Measurements from ENCODE around the gene HS3ST1. TPM values are rescaled to one million over a fixed set of nuclear protein-coding genes. Genes with fewer than 3 reads are reported as not detected.

Gene HS3ST1
- total RNA-seq, 1 donor from 2014 or later = not detected

GRCh38 chr4:11424000-11424399 lies 4.7 kb downstream of the HS3ST1 start:
- Mint-ChIP-seq H3K9me3 (ENCODE audit: low read depth) (peaks cover 3% of the 10 kb centered on the region), H3K27ac (ENCODE audit: unreplicated experiment) (no peak overlapping the region), H3K36me3 (ENCODE audit: low read depth) (no peaks in the 10 kb centered on the region), H3K27me3 (ENCODE audit: low read depth) (peaks cover 26% of the 10 kb centered on the region), H3K4me3 (ENCODE audit: unreplicated experiment) (no peak overlapping the region), H3K4me1 (ENCODE audit: low read depth) (peaks cover 11% of the 10 kb centered on the region)
- TF ChIP-seq, protein P1, sequence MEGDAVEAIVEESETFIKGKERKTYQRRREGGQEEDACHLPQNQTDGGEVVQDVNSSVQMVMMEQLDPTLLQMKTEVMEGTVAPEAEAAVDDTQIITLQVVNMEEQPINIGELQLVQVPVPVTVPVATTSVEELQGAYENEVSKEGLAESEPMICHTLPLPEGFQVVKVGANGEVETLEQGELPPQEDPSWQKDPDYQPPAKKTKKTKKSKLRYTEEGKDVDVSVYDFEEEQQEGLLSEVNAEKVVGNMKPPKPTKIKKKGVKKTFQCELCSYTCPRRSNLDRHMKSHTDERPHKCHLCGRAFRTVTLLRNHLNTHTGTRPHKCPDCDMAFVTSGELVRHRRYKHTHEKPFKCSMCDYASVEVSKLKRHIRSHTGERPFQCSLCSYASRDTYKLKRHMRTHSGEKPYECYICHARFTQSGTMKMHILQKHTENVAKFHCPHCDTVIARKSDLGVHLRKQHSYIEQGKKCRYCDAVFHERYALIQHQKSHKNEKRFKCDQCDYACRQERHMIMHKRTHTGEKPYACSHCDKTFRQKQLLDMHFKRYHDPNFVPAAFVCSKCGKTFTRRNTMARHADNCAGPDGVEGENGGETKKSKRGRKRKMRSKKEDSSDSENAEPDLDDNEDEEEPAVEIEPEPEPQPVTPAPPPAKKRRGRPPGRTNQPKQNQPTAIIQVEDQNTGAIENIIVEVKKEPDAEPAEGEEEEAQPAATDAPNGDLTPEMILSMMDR (IDR thresholded peaks at IDR 0.05) = peak; percentile 80
- DNase-seq (ENCODE audit: low spot score) = no peak

DNA sequence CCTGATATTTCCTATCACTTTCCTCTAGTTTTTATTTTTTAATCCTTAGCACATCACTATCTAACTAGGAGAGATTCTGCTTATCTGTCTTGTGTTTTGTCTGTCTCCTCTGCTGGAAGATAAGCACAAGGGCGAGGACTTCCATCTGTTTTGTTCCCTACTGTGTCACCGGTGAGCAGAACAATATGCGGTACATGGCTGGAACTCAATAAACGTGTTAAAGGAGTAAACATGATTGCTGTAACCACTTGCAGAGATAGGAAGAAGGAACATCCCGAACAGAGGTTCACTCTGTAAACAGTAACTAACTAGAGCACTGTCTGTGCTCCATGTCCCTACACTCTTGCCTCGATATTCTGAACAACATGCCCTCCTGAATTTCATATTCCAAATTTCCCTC lies 5.2 kb downstream of the HS3ST1 start:
- peaks cover 26% of the 10 kb centered on the region for H3K27me3 Mint-ChIP-seq (ENCODE audit: low read depth)
- H3K4me1 Mint-ChIP-seq (ENCODE audit: low read depth) = peaks cover 11% of the 10 kb centered on the region
- DNase-seq (ENCODE audit: low spot score) = no peak
- TF ChIP-seq, protein P1 (IDR thresholded peaks at IDR 0.05) = no peak
- no peak overlapping the region for H3K27ac Mint-ChIP-seq (ENCODE audit: unreplicated experiment)
- peaks cover 3% of the 10 kb centered on the region for H3K9me3 Mint-ChIP-seq (ENCODE audit: low read depth)
- no peak overlapping the region for H3K4me3 Mint-ChIP-seq (ENCODE audit: unreplicated experiment)
- no peaks in the 10 kb centered on the region for H3K36me3 Mint-ChIP-seq (ENCODE audit: low read depth)

- TF ChIP-seq, protein P1 (IDR thresholded peaks at IDR 0.05) = no peak
- Mint-ChIP-seq H3K27me3 (ENCODE audit: low read depth) (peaks cover 9% of the 10 kb centered on the region), H3K36me3 (ENCODE audit: low read depth) (no peaks in the 10 kb centered on the region), H3K9me3 (ENCODE audit: low read depth) (peaks cover 3% of the 10 kb centered on the region), H3K4me3 (ENCODE audit: unreplicated experiment) (no peak overlapping the region), H3K27ac (ENCODE audit: unreplicated experiment) (no peak overlapping the region), H3K4me1 (ENCODE audit: low read depth) (no peaks in the 10 kb centered on the region)
- DNase-seq (ENCODE audit: low spot score) = no peak
Observed at GRCh38 chr4:11421116-11421515, 7.6 kb downstream of the HS3ST1 start.

DNA sequence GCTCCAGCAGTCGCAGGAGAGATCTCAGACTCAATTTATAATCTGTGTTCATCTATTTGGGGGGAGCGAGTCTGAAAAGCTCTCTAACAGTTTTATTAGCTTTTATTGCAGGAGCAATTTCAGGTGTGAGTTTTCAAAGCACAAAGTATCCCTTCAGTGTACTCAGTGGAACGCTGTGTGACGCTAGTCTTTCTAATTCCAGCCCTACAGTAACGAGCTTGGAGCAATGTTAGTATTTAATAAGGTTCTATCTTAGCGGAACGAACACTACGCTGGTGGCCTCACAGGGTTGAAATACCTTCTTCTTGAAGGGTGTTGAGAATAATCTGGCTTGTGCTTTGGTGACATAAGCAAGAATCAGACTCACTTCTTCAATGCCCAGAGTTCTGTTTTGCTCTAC lies 8.4 kb downstream of the HS3ST1 start:
- Mint-ChIP-seq H3K27me3 (ENCODE audit: low read depth) (peaks cover 8% of the 10 kb centered on the region), H3K27ac (ENCODE audit: unreplicated experiment) (no peak overlapping the region), H3K9me3 (ENCODE audit: low read depth) (peaks cover 3% of the 10 kb centered on the region), H3K36me3 (ENCODE audit: low read depth) (no peaks in the 10 kb centered on the region), H3K4me3 (ENCODE audit: unreplicated experiment) (no peak overlapping the region), H3K4me1 (ENCODE audit: low read depth) (no peaks in the 10 kb centered on the region)
- TF ChIP-seq, protein P1 (IDR thresholded peaks at IDR 0.05) = no peak
- no peak for DNase-seq (ENCODE audit: low spot score)

DNA sequence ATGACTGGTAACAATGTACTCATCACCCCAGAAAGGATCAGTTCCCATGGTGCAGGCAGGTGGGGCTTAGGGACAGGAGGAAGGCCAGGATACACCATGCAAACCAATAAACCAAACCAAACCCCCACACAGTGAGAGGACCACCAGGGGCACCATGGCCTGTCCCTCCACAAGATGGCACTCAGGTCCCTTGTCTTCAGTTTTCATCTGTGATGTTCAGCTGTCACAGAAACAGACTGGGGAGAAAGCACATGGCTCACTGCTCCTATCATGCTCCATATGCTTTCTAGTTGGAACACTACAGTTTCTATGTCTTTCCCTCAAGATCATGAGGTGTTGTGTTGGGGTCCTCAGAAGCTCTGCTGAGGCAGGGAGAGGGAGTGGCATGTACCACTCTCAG lies 10.1 kb downstream of the HS3ST1 start:
- TF ChIP-seq, protein P1 (IDR thresholded peaks at IDR 0.05) = peak; percentile 27
- Mint-ChIP-seq H3K36me3 (ENCODE audit: low read depth) (no peaks in the 10 kb centered on the region), H3K27ac (ENCODE audit: unreplicated experiment) (no peak overlapping the region), H3K9me3 (ENCODE audit: low read depth) (peaks cover 3% of the 10 kb centered on the region), H3K27me3 (ENCODE audit: low read depth) (peaks cover 8% of the 10 kb centered on the region), H3K4me3 (ENCODE audit: unreplicated experiment) (no peak overlapping the region), H3K4me1 (ENCODE audit: low read depth) (peaks cover 5% of the 10 kb centered on the region)
- no peak for DNase-seq (ENCODE audit: low spot score)
